Mesodermal cell (in vitro differentiated cells): ENCODE measurements around the gene STAT5A.
"Not testable (repeated sequence)": the region's sequence is repeated elsewhere in the genome, so short reads cannot be mapped to it uniquely, and the experiment has no call there.

ENCODE experiments used
- H3K27ac ChIP-seq: 2 replicates; pipeline ENCODE4 v1.7.0; 2013; ENCODE audit warnings: mild to moderate bottlenecking, low read depth, low read length, moderate library complexity; ENCODE audit not compliant: severe bottlenecking
- H3K36me3 ChIP-seq: 2 replicates; pipeline ENCODE4 v1.7.1; 2013; ENCODE audit warnings: mild to moderate bottlenecking, low read length, moderate library complexity; ENCODE audit not compliant: control insufficient read depth, insufficient read depth
- H3K4me1 ChIP-seq: one replicate; pipeline ENCODE4 v1.7.1; 2013; ENCODE audit warnings: mild to moderate bottlenecking, low read length; ENCODE audit not compliant: insufficient read depth, control insufficient read depth, poor library complexity, severe bottlenecking
- H3K4me3 ChIP-seq: 2 replicates; pipeline ENCODE4 v1.7.0; 2013; ENCODE audit warnings: low read length, control low read depth, mild to moderate bottlenecking; ENCODE audit not compliant: insufficient read depth, poor library complexity, severe bottlenecking; ENCODE audit errors: extremely low read depth
- H3K9me3 ChIP-seq: 2 replicates; pipeline ENCODE4 v1.7.1; 2013; ENCODE audit warnings: mild to moderate bottlenecking, low read length, moderate library complexity; ENCODE audit not compliant: control insufficient read depth
- WGBS, 2 experiments: methylation state at CpG; one replicate each; pipeline ENCODE4 v1.1.5; 2013; ENCODE audit warnings: missing lambda C conversion rate in 2 of 2; ENCODE audit not compliant: insufficient coverage in 2 of 2; 5-methylcytosine and 5-hydroxymethylcytosine counted together

Gene STAT5A

DNA sequence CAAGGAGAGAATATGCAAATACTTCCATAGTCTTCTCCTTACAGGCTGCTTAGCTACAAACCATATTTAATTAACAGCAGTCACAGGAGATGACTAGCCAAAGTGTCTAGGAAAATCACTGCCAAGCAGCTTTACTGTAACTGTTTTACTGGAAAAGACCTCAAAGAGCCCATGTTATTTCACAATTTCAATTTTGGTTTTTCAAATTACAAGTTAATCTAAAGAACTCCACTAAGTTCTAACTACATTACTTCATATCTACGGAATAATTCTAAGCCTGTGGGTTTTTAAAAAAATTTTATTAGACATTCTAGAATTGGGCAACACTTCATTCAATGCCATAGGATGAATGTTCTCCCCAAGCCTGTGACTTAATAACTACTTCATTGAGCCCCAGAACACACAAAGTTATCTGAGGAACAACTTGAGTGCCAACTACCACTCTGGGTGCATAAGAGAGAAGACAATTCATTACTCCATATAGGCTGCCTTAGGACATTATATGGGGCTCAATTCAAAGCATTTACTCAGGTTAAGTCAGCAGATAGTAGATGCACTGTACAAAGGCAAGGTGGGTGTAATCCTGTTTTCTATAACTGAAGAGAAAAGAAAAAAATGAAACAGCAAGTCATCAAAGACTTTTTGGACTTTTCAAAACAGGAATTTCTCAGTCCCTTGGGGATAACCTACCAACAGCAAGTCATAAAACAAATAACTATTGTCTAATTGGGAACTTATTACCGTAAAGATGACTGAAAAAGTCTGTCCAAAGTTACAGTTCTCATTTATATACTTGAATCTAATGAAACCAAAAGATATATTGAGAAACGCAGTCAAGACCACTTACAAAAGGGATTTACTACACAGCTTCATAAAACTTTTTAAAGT, 66.9 kb downstream of the STAT5A start:
- no peak overlapping the region for H3K4me3 ChIP-seq

DNA sequence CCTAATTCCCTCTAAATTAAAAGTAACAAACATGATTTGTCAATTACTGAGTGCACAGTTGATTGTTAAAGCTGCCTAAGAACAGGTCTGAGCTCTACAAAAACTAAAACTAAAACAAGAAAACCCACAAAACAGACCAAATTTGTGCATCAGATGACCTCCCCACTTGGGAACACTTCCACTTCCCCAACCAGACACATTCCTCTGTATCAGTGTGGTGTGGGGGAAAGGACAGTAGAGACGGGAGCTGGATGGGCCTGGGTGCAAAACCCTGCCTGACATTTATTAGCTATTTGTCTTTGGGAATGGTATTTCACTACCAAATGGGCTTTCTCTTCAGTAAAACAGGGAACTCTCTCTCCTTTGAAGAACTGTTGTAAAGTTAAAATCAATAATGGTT, 70.1 kb downstream of the STAT5A start:
- WGBS, 2 experiments: 80% methylated on average over 1 of the region's 1 CpG; no CpG with 5 or more reads in 1 of the 2 experiments
- no peak overlapping the region for H3K4me3 ChIP-seq
- H3K36me3 ChIP-seq: peaks cover 5% of the 10 kb centered on the region
- no peaks in the 10 kb centered on the region for H3K9me3 ChIP-seq
- no peak overlapping the region for H3K27ac ChIP-seq
- H3K4me1 ChIP-seq: no peaks in the 10 kb centered on the region

More for the DNA sequence above, 66.9 kb downstream of the STAT5A start:
- no peaks in the 10 kb centered on the region for H3K9me3 ChIP-seq
- no peaks in the 10 kb centered on the region for H3K4me1 ChIP-seq
- whole genome bisulfite sequencing, 2 experiments: no CpG with 5 or more reads among the region's 3 CpGs
- no peaks in the 10 kb centered on the region for H3K36me3 ChIP-seq
- no peak overlapping the region for H3K27ac ChIP-seq

DNA sequence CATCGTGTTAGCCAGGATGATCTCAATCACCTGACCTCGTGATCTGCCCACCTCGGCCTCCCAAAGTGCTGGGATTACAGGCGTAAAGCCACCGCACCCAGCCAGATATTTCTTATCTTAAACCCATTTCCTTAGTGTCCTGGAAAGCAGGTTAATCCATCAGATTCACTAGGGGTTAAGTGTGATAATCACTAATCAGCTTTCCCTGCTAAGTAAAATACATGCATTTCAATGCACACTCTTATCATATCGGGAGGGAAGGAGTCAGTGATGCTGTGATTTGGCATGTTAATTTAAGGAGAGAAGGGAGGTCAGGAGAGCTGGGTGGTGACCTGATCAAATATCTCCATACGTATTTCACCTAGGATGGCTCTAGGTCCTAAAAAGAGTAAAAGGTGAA, 70.8 kb downstream of the STAT5A start:
- Histone ChIP-seq H3K9me3 (no peaks in the 10 kb centered on the region), H3K4me3 (no peak overlapping the region), H3K4me1 (no peaks in the 10 kb centered on the region), H3K36me3 (peaks cover 5% of the 10 kb centered on the region), H3K27ac (no peak overlapping the region)
- 88 to 91% methylated on average over 2 to 5 of the region's 7 CpGs for WGBS, 2 experiments

DNA sequence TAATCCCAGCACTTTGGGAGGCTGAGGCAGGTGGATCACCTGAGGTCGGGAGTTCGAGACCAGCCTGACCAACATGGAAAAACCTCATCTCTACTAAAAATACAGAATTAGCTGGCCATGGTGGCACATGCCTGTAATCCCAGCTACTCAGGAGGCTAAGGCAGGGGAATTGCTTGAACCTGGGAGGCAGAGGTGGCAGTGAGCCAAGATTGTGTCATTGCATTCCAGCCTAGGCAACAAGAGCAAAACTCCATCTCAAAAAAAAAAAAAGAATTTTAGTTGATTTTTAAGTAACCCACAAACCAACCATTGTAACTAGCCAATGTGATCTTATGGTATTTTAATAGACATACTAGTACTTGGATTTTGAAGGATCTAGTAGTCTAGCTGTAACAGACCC, 72.1 kb downstream of the STAT5A start:
- H3K4me1 ChIP-seq, H3K4me3 ChIP-seq, H3K9me3 ChIP-seq, H3K36me3 ChIP-seq, H3K27ac ChIP-seq: not testable (repeated sequence)
- WGBS, 2 experiments: no CpG with 5 or more reads among the region's 2 CpGs
